Panc1 (cell line): ENCODE results near the gene PABPN1L. TPM values are rescaled to one million over a fixed set of nuclear protein-coding genes. Genes with fewer than 3 reads are reported as not detected.

Experiments
- ATAC-seq: fragments of 200-7000 bp; cut with Tn5 transposase; 2 replicates; pipeline ENCODE4 v1.9.1; 2020; ENCODE audit warnings: mild to moderate bottlenecking, moderate library complexity
- BruUV-seq: library from RNA; stranded (reverse); fragments of 400-500 nt; replicated peaks from 2 replicates; lab custom pipeline; 2021; lab: Mats Ljungman, UMichigan
- CTCF ChIA-PET: fragments of 300-600 bp; sonication (Branson Sonifier 250); formaldehyde crosslinking; loops from one replicate; lab custom pipeline; 2022; ENCODE audit warnings: antibody characterized with exemption; lab: Charles Lee
- POLR2A ChIA-PET: fragments of 300-600 bp; sonication (Branson Sonifier 250); formaldehyde crosslinking; loops from one replicate; lab custom pipeline; 2022; ENCODE audit warnings: antibody characterized with exemption; lab: Charles Lee
- DNase-seq: peaks from one replicate; pipeline ENCODE4 v3.0.0-alpha.2; 2010; ENCODE audit warnings: low read depth, low spot score
- H3K27ac ChIP-seq: 2 replicates; pipeline ENCODE4 v1.5.1; 2011; ENCODE audit warnings: mild to moderate bottlenecking, low read length, inconsistent platforms
- H3K27me3 ChIP-seq: fragments of 200-500 bp; sonication (Bioruptor generic); 2 replicates; pipeline ENCODE4 v1.6.0; 2014; ENCODE audit warnings: low read length, inconsistent platforms; ENCODE audit not compliant: control insufficient read depth, insufficient read depth
- H3K36me3 ChIP-seq: fragments of 200-500 bp; sonication (Bioruptor generic); 2 replicates; pipeline ENCODE4 v1.5.1; 2014; ENCODE audit warnings: inconsistent platforms, mild to moderate bottlenecking, low read length, moderate library complexity; ENCODE audit not compliant: control insufficient read depth, insufficient read depth
- H3K4me1 ChIP-seq: 2 replicates; pipeline ENCODE4 v1.5.1; 2011; ENCODE audit warnings: inconsistent platforms, mild to moderate bottlenecking, low read length, moderate library complexity; ENCODE audit not compliant: control insufficient read depth, insufficient read depth
- H3K4me3 ChIP-seq, 2 experiments: 2 replicates each; pipeline ENCODE4 v1.5.1; 2011 to 2012; ENCODE audit warnings: low read depth in 2 of 2, low read length in 2 of 2, mild to moderate bottlenecking in 2 of 2, inconsistent platforms in 1 of 2, moderate library complexity in 1 of 2
- H3K9me3 ChIP-seq: fragments of 200-500 bp; sonication (Bioruptor generic); 2 replicates; pipeline ENCODE4 v1.5.1; 2014; ENCODE audit warnings: low read depth, mild to moderate bottlenecking, inconsistent platforms, low read length, moderate library complexity; ENCODE audit not compliant: control insufficient read depth, insufficient read depth
- CTCF ChIP-seq: fragments of 450-650 bp; IDR thresholded peaks from 2 replicates; pipeline ENCODE4 v1.5.1; 2017; ENCODE audit warnings: mild to moderate bottlenecking
- POLR2AphosphoS5 ChIP-seq: IDR thresholded peaks from 2 replicates; pipeline ENCODE4 v1.6.1; 2012; ENCODE audit warnings: mild to moderate bottlenecking, low read depth, low read length, moderate library complexity
- REST ChIP-seq, 2 experiments: IDR thresholded peaks; 2 replicates each; pipeline ENCODE4 v1.6.1; 2011 to 2012; ENCODE audit warnings: low read depth in 2 of 2, control low read depth in 1 of 2, low read length in 1 of 2, mild to moderate bottlenecking in 1 of 2, moderate library complexity in 1 of 2; ENCODE audit not compliant: insufficient read depth in 1 of 2
- SIN3A ChIP-seq: IDR thresholded peaks from 2 replicates; pipeline ENCODE4 v1.6.1; 2012; ENCODE audit warnings: low read depth, mild to moderate bottlenecking, low read length, moderate library complexity, borderline replicate concordance; ENCODE audit not compliant: insufficient read depth
- TCF7L2 ChIP-seq: IDR thresholded peaks from 2 replicates; pipeline ENCODE4 v1.6.1; 2011; ENCODE audit warnings: mild to moderate bottlenecking, low read depth, low read length, inconsistent platforms
- in situ Hi-C: cut with HindIII; loops from 2 replicates; pipeline ENCODE4 v1.10.0; 2016; ENCODE audit warnings: low sequenced_read_pairs, low pct_unique_long_range_greater_than_20kb
- intact Hi-C: fragments of 100-400 bp; cut with micrococcal nuclease; formaldehyde crosslinking; loops from one replicate; pipeline ENCODE4 v1.10.0; 2022; ENCODE audit not compliant: unreplicated experiment
- total RNA-seq: library from RNA; stranded (reverse); gene quantifications from one replicate; pipeline ENCODE4 v1.2.1, GENCODE V29; 2021; ENCODE audit not compliant: unreplicated experiment

PABPN1L gene
- total RNA-seq, 1 experiment from 2014 or later: not detected

DNA sequence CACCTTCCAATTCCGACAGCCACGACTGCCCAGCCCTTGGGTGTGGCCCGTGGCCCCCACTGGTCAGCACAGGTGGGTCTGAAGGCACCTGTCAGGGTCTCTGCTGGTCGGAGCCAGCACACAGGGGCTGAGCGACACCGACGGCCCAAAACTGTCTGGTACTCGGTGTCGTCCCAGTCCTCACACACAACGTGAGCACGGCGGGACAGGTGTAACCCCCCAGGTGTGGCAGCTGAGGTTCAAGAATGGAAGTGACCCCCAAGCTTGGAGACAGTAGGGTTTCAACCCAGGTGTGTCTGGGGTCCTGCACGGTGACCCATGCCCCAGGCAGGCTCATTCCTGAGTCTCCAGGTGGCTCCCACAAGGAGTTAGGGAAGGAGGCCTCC is 10.7 kb downstream of the PABPN1L start:
- H3K4me3 ChIP-seq: peak overlapping the region; percentile 60 to 63
- H3K27ac ChIP-seq: peak overlapping the region; percentile 78
- ATAC-seq (no peak), DNase-seq (no peak)
- intact Hi-C loops (no loop called here), in situ Hi-C loops (no loop called here)
- no peaks in the 10 kb centered on the region for H3K9me3 ChIP-seq
- H3K36me3 ChIP-seq: peaks cover 6% of the 10 kb centered on the region; the same call in 1 of the 2 replicates
- TF ChIP-seq REST (IDR thresholded peaks at IDR 0.05; ENCODE audit: insufficient read depth in 1 of 2, low read depth in 2 of 2, low read length in 1 of 2) (no peak), TCF7L2 (no peak), SIN3A (no peak), CTCF (no peak), POLR2AphosphoS5 (no peak)
- no TSS peak for BruUV-seq
- no peaks in the 10 kb centered on the region for H3K27me3 ChIP-seq
- POLR2A ChIA-PET: no interaction called here
- H3K4me1 ChIP-seq: peaks cover 9% of the 10 kb centered on the region; the same call in 1 of the 2 replicates
- CTCF ChIA-PET: no interaction called here

DNA sequence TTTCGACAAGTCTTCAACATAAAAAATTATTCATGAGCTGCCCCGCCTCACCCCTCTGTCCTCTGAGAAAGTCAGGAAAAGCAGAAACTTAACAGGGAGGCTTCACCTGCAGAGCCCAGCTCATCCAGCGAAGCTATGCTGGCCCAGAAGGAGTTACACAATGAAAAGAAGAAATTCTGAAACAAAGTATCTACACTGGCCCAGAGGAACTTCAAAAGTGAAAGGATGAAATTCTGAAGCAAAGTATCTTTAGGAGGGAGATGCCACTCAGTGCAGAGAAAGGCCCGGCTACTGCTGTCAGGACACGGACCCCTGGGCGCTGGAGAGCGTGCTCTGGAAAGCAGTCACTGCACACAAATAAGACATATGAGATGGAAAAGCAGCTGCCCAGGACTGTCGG is 11.3 kb downstream of the PABPN1L start:
- DNase-seq (no peak), ATAC-seq (no peak)
- TSS peak; percentile 77 for BruUV-seq
- ChIA-PET POLR2A (no interaction called here), CTCF (no interaction called here)
- intact Hi-C loops: no loop called here
- in situ Hi-C loops: no loop called here
- peaks cover 9% of the 10 kb centered on the region; the same call in 1 of the 2 replicates for H3K4me1 ChIP-seq
- H3K27ac ChIP-seq: no peak overlapping the region; the same call in 1 of the 2 replicates
- H3K4me3 ChIP-seq: no peak overlapping the region; a peak in 1 of 4 replicates
- no peak for TF ChIP-seq POLR2AphosphoS5
- TF ChIP-seq SIN3A: no peak
- no peak for TF ChIP-seq TCF7L2
- no peaks in the 10 kb centered on the region for H3K9me3 ChIP-seq
- no peaks in the 10 kb centered on the region for H3K27me3 ChIP-seq
- peaks cover 6% of the 10 kb centered on the region; the same call in 1 of the 2 replicates for H3K36me3 ChIP-seq
